ENCODE results near the gene ANKRD33B. TPM values are rescaled to one million over a fixed set of nuclear protein-coding genes. Genes with fewer than 3 reads are reported as not detected.

The ANKRD33B gene
- total RNA-seq, 1 experiment from 2014 or later, result 4.0 TPM

DNA sequence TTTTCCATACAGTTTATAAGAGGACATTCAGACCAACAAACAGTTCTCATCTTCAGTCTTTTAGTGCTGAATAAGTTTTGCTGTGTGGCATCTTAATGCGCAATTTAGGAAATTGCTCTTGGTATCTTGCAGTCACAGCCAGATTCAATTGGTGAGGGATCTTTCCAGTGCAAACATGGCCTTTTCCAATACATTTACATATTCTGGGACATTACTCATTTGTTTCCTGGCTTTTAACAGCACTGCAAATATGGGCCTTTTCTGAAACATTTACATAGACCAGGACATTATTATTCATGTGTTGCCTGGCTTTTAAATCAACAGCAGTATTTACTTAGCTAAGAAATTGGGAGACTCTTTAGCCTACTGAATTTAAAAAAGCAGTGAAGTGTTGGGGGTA is 22.7 kb downstream of the ANKRD33B start:
- H3K36me3 ChIP-seq, result no peaks in the 10 kb centered on the region
- H3K27me3 ChIP-seq, result no peaks in the 10 kb centered on the region
- H3K9me3 ChIP-seq (replicated peaks), result no peaks in the 10 kb centered on the region
- H3K4me3 ChIP-seq, result no peak overlapping the region
- H3K27ac ChIP-seq, result no peak overlapping the region
- DNase-seq, result no peak
- peaks cover 16% of the 10 kb centered on the region for H3K4me1 ChIP-seq

DNA sequence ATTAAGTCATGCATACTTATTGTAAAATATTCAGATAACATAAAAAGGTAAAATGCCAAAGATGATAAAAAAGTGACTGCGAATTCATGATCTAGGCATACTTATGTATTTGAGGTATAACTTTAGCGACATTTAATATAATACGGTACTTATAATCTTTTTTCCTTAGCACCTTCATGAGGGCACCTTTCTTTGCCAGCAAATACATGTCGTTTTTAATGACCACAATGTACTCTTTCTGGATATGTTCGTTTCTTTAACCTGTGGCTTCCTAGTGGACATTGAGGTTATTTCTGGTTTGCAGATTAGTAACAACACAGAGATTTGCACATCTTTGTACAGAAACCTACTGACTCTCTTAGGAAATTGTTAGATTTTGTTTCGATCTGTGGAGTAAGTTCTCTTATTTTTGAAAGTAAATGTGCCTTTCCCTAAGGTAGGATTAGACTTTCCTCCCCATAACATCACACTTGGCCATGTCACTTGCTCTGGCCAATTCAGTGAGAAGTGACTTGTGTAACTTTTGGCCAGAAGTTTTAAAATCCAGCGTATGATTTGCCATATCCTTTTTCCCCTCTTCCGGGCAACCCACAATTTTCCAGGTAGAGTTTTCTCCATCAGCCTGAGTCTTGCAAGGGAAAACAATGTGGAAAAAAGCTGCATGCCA is 24.4 kb downstream of the ANKRD33B start:
- H3K27ac ChIP-seq, result no peak overlapping the region
- H3K27me3 ChIP-seq, result no peaks in the 10 kb centered on the region
- no peak for DNase-seq

DNA sequence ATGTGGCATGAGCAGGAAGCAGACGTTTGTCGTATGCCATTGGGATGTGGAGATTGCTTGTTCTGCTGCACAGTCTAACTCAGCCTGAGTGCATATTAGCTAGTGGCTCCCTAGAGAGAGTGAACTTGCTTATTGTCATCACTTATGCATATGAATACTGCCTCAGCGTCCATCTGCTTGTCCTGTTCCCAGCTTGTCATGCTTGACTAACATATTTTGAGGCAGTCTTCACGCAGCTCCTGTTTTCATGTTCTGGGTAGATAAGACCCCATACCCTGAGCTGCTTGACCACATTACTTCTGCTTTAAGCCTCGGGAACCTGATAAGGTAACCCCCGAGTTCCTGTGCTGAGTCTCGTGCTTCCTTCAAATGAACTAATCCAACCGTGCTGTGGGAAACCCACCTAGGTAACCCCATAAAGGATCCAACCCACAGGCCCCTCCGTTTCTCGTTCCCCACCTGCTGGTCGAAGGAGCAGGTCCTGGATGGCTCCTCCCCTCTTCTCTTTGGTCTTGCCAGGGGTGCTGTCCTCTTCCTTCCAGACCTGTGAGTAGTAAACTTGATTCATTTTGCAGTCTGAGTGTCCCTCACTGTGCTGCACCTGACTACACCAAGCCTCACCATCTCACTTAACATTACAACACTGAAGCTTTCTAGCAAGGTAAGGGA is 25.0 kb downstream of the ANKRD33B start:
- Histone ChIP-seq H3K36me3 (no peaks in the 10 kb centered on the region), H3K27me3 (no peaks in the 10 kb centered on the region), H3K9me3 (replicated peaks) (no peaks in the 10 kb centered on the region), H3K27ac (no peak overlapping the region), H3K4me3 (no peak overlapping the region), H3K4me1 (peaks cover 9% of the 10 kb centered on the region; the same call in 1 of the 2 replicates)
- DNase-seq, result no peak

More for the DNA sequence above, 24.4 kb downstream of the ANKRD33B start:
- no peak overlapping the region for H3K4me3 ChIP-seq
- H3K9me3 ChIP-seq (replicated peaks), result no peaks in the 10 kb centered on the region
- H3K4me1 ChIP-seq, result peaks cover 15% of the 10 kb centered on the region
- no peaks in the 10 kb centered on the region for H3K36me3 ChIP-seq

DNA sequence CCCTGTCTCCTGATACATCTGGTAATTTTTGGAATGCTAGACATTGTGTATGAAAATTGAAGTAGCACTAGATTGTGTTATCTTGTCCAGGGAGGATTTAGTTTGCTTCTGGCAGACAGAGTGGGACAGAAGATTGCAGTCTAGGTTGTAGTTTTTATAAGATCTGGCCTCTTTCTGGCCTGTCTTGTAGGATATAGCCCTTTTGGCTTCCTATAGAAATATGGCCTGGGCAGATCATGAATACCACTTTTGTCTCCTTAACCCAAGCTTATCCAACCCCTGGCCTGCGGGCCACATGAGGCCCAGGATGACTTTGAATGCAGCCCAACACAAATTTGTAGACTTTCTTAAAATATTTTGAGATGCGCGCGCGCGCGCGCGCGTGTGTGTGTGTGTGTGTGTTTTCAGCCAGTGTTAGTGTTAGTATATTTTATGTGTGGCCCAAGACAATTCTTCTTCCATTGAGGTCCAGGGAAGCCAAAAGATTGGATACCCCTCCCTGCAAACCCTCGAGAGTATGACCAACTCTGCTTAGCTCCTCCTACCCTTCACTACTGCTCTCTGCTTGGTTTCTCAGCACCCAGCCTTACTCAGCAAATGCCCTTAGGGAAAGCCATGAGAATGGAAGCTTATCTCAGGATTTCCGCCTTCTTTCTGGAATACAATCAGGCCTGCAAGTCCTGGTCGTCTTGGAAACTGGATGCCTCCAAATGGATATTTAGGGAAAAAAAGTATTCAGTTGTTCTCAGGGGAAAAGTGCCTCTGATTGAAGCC is 26.5 kb downstream of the ANKRD33B start:
- Histone ChIP-seq H3K27me3 (no peaks in the 10 kb centered on the region), H3K27ac (no peak overlapping the region), H3K36me3 (no peaks in the 10 kb centered on the region), H3K4me1 (peaks cover 7% of the 10 kb centered on the region; the same call in 1 of the 2 replicates), H3K4me3 (no peak overlapping the region), H3K9me3 (replicated peaks) (no peaks in the 10 kb centered on the region)
- DNase-seq, result peak; percentile 22 to 68

DNA sequence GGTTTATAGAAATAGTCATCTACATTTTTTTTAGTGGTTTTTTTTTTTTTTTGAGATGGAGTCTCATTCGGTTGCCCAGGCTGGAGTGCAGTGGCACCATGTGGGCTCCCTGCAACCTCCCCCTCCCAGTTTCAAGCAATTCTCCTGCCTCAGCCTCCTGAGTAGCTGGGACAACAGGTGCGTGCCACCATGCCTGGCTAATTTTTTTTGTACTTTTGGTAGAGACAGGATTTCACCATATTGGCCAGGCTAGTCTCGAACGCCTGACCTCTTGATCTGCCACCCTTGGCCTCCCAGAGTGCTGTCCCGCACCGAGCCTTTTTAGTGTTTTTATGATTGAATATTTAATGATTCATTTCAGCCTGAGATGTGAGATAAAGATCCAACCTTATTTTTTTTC is 27.3 kb downstream of the ANKRD33B start:
- H3K4me3 ChIP-seq, result no peak overlapping the region
- peaks cover 9% of the 10 kb centered on the region; the same call in 1 of the 2 replicates for H3K4me1 ChIP-seq
- no peaks in the 10 kb centered on the region for H3K36me3 ChIP-seq
- H3K27ac ChIP-seq, result no peak overlapping the region
- DNase-seq, result no peak
- no peaks in the 10 kb centered on the region for H3K9me3 ChIP-seq (replicated peaks)
- H3K27me3 ChIP-seq, result no peaks in the 10 kb centered on the region

DNA sequence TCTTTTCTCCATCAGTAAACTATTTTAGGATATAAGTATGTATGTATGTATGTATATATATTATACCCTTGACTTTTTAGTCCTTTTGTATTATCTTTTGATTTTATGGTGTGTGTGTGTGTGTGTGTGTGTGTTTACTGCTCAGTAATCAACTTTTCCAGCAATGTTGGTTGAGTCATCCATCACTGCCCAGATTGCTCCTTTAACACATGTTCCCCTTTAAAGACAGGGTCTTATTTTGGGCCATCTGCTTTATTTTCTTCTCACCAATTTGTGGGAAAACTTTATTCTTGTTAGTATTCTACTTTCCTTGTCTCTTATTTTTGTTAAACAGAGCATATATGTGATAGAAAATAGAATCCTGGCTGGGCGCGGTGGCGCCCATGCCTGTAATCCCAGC is 28.1 kb downstream of the ANKRD33B start:
- Histone ChIP-seq H3K4me3 (no peak overlapping the region), H3K27me3 (no peaks in the 10 kb centered on the region), H3K4me1 (peaks cover 9% of the 10 kb centered on the region; the same call in 1 of the 2 replicates), H3K27ac (no peak overlapping the region), H3K36me3 (no peaks in the 10 kb centered on the region), H3K9me3 (replicated peaks) (no peaks in the 10 kb centered on the region)
- DNase-seq, result no peak

DNA sequence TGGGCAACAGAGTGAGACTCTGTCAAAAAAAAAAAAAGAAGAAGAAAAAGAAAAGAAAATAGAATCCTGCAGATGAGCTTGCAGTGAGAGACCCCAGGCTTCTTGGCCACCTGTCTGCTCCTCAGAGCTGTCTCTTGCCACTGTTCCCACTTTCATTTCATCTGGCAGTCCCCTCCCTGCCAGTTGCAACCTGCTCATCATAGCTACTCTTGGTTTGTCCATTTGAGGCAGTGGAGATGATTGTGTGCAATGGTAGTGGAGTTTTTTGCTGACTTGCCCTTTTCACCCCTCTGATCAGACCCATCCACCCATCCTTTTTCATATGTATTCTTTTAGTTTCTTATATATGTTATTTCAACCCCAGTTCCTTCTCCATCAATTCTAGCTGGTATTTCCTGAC is 28.7 kb downstream of the ANKRD33B start:
- Histone ChIP-seq H3K9me3 (replicated peaks) (no peaks in the 10 kb centered on the region), H3K36me3 (no peaks in the 10 kb centered on the region), H3K27me3 (no peaks in the 10 kb centered on the region), H3K27ac (no peak overlapping the region), H3K4me1 (peaks cover 9% of the 10 kb centered on the region; the same call in 1 of the 2 replicates), H3K4me3 (no peak overlapping the region)
- DNase-seq, result no peak

DNA sequence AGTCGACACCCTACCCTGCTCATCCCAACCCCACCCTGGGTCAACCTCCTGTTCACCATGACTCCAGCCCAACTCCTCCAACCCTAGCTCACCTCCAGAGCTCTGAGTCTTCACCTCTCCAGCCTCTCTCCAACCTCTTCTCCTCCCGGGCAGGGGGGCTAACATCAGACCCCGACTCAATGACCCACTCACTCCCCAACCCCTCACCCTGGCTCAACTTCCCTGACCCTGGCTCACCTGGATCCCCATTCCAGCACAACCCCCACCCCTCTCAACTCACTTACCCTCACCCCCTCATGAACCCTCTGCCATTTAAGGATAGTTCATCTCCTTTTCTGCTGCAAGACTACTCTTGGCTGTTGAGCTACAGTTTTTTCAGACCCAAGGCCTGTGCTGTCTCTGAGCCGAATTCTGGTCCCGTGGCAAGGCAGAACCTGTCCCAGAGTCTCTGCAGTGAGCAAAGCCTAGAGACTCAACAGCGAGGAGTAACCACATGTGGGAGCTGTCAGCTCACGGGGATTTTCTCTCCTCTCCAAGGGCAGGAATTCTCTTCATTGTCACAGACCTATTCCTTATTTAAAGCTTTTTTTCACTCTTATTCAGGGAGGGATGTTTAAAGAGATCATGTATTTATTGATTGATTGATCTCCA is 29.8 kb downstream of the ANKRD33B start:
- Histone ChIP-seq H3K36me3 (no peaks in the 10 kb centered on the region), H3K27ac (no peak overlapping the region)

DNA sequence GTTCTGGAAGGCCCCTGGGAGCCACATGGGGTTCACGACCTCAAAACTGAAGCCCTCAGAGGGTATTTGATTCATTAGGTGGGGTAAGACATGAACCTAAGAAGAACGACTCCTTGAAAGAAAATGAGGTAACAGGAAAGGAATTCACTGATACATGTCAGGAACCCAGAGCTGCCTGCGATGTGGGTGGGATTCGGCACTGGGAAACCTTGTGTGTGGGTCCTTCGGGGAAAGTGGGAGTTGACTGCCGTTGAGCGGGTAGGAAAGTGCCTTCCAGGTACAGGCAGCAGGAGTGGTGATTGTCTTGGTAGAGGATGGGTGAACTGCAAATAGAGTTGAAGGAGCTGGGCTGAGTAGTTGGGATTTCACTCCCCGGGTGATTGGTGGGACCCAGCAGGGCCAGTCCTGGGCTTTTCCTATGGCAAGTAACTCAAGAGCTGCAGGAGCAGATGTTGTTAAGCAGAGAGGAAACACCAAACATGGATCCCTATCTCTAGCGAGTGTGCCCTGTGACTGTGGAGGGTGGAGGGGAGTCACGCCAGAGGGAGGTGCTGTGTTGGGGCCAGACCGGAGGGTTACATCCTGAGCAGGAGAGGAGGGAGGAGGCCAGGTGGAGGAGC is 30.8 kb downstream of the ANKRD33B start:
- Histone ChIP-seq H3K36me3 (no peaks in the 10 kb centered on the region), H3K27me3 (no peaks in the 10 kb centered on the region), H3K4me1 (peaks cover 9% of the 10 kb centered on the region; the same call in 1 of the 2 replicates), H3K27ac (peak overlapping the region; percentile 67), H3K4me3 (no peak overlapping the region; the same call in 1 of the 2 replicates), H3K9me3 (replicated peaks) (no peaks in the 10 kb centered on the region)
- DNase-seq, result peak; percentile 17 to 42

More for the DNA sequence above, 29.8 kb downstream of the ANKRD33B start:
- no peak for DNase-seq
- Histone ChIP-seq H3K27me3 (no peaks in the 10 kb centered on the region), H3K4me3 (no peak overlapping the region), H3K9me3 (replicated peaks) (no peaks in the 10 kb centered on the region), H3K4me1 (peaks cover 9% of the 10 kb centered on the region; the same call in 1 of the 2 replicates)

DNA sequence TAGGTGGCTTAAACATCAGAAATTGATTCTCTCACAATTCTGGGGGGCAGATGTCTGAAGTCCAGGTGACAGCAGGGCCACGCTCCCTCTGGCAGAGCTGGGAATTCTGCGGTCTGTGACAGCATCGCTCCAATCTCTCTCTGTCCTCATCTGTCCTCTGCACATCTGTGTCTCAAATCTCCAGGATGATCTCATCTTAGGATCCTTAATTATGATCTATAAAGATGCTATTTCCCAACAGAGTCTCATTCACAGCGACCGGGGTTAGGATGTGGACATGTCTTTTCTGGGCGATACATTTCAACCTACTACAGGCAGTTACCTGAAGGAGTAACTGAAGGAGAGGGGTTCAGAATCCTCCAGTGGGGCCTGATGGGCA is 31.4 kb downstream of the ANKRD33B start:
- peak overlapping the region; percentile 15 for H3K4me3 ChIP-seq

DNA sequence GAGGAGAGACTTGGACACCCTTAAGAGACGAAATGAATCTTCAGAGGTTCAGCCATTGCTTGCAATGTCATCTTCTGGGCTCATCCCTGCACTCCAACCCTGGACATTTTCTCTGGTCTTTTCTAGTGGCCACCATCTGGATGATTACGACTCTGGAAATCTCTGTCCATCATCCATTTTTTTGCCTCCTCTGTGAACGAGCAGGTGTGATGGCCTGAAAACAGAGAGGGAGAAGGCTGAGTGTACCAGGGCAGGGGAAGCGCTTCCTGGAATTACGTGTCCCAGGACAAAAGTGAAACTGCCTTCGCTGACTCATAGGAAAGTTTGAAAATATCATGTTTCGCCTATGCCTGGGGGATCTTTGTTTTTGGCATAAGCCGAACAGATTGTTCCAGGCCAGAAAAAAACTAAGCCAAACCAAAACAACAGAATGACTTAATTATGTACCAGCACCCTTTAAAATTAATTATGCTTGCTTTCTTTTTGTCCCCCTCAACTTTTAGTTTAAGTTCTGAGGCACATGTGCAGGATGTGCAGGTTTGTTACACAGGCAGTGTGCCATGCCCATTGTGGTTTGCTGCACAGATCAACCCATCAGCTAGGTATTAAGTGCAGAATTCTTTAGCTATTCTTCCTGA is 31.9 kb downstream of the ANKRD33B start:
- Histone ChIP-seq H3K27me3 (no peaks in the 10 kb centered on the region), H3K36me3 (no peaks in the 10 kb centered on the region), H3K4me3 (peak overlapping the region; percentile 15), H3K4me1 (peaks cover 15% of the 10 kb centered on the region), H3K9me3 (replicated peaks) (no peaks in the 10 kb centered on the region), H3K27ac (peak overlapping the region; percentile 67)
- DNase-seq, result peak; percentile 64 to 80

More for the DNA sequence above, 31.4 kb downstream of the ANKRD33B start:
- Histone ChIP-seq H3K9me3 (replicated peaks) (no peaks in the 10 kb centered on the region), H3K4me1 (peaks cover 10% of the 10 kb centered on the region; the same call in 1 of the 2 replicates), H3K27ac (peak overlapping the region; percentile 67), H3K27me3 (no peaks in the 10 kb centered on the region), H3K36me3 (no peaks in the 10 kb centered on the region)
- DNase-seq, result peak; percentile 7 to 48

DNA sequence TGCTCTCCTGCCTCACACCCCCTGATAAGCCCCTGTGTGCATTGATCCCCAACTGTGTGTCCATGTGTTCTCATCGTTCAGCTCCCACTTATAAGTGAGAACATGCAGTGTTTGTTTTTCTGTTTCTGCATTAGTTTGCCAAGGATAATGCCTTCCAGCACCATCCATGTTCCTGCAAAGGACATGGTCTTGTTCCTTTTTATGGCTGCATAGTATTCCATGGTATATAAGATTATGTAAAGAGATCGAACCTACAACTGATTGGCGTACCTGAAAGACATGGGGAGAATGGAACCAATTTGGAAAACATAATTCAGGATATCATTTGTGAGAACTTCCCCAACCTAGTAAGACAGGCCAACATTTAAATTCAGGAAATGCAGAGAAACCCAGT is 32.4 kb downstream of the ANKRD33B start:
- Histone ChIP-seq H3K4me1 (peaks cover 18% of the 10 kb centered on the region), H3K27me3 (no peaks in the 10 kb centered on the region), H3K4me3 (no peak overlapping the region; the same call in 1 of the 2 replicates), H3K9me3 (replicated peaks) (no peaks in the 10 kb centered on the region), H3K27ac (peak overlapping the region; percentile 67; the same call in 1 of the 2 replicates), H3K36me3 (no peaks in the 10 kb centered on the region)
- no peak for DNase-seq

DNA sequence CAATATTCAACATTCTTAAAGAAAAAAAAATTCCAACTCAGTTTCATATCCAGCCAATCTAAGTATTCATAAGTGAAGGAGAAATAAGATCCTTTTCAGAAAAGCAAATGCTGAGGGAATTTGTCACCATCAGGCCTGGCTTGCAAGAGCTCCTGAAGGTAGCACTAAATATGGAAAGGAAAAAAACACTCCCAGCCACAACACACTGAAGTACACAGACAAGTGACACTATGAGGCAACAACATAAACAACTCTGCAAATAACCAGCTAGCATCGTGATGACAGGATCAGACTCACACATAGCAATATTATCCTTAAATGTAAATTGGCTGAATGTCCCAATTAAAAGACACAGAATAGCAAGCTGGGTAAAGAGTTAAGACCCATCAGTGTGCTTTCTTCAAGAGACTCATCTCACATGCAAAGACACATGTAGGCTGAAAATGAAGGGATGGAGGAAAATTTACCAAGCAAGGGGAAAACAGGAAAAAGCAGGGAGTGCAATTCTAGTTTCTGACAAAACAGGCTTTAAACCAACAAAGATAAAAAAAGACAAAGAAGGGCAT is 33.1 kb downstream of the ANKRD33B start:
- H3K36me3 ChIP-seq, result no peaks in the 10 kb centered on the region
- H3K27ac ChIP-seq, result no peak overlapping the region
- H3K4me1 ChIP-seq, result peaks cover 18% of the 10 kb centered on the region
- no peaks in the 10 kb centered on the region for H3K27me3 ChIP-seq
- DNase-seq, result no peak
- no peak overlapping the region for H3K4me3 ChIP-seq
- H3K9me3 ChIP-seq (replicated peaks), result no peaks in the 10 kb centered on the region
